GM18868 (cell line): Measurements from ENCODE around the gene FAM217A.
"Not testable (repeated sequence)": the region's sequence is repeated elsewhere in the genome, so short reads cannot be mapped to it uniquely, and the experiment has no call there.

Source experiments
- ATAC-seq: cut with Tn5 transposase; IDR thresholded peaks from one replicate; pipeline ENCODE4 v1.9.1; 2021; ENCODE audit warnings: mild to moderate bottlenecking, moderate library complexity; ENCODE audit not compliant: unreplicated experiment

FAM217A gene

GRCh38 chr6:4078691-4079471 is at the start of gene FAM217A:
Gene FAM217A, minus strand, starts transcription at chr6:4079137. Its CDS starts 1,723 bp downstream, at chr6:4077414.
- ATAC-seq, result no peak

GRCh38 chr6:4128072-4128471 is 49.1 kb upstream of the FAM217A start:
- ATAC-seq, result no peak

GRCh38 chr6:4125933-4126864 is 47.3 kb upstream of the FAM217A start:
- no peak for ATAC-seq

GRCh38 chr6:4125500-4125899 is 46.6 kb upstream of the FAM217A start:
- no peak for ATAC-seq

GRCh38 chr6:4124351-4124750 is 45.4 kb upstream of the FAM217A start:
- ATAC-seq, result no peak

- no peak for ATAC-seq
These were observed 36.8 kb upstream of the FAM217A start for GRCh38 chr6:4115741-4116140.

- no peak for ATAC-seq
These were observed 35.2 kb upstream of the FAM217A start for GRCh38 chr6:4114123-4114522.

- ATAC-seq, result no peak
These were observed 34.7 kb upstream of the FAM217A start for GRCh38 chr6:4113649-4114048.

GRCh38 chr6:4112366-4112765 is 33.4 kb upstream of the FAM217A start:
- ATAC-seq, result no peak

- not testable (repeated sequence) for ATAC-seq
These were observed 30.5 kb upstream of the FAM217A start for GRCh38 chr6:4109363-4109815.

- no peak for ATAC-seq
These were observed 29.7 kb upstream of the FAM217A start for GRCh38 chr6:4108561-4109093.

- no peak for ATAC-seq
These were observed 28.9 kb upstream of the FAM217A start for GRCh38 chr6:4107873-4108272.

GRCh38 chr6:4105980-4106536 is 27.1 kb upstream of the FAM217A start:
- no peak for ATAC-seq

GRCh38 chr6:4103929-4104328 is 25.0 kb upstream of the FAM217A start:
- ATAC-seq, result no peak

GRCh38 chr6:4102687-4103244 is 23.8 kb upstream of the FAM217A start:
- no peak for ATAC-seq

- no peak for ATAC-seq
These were observed 22.4 kb upstream of the FAM217A start for GRCh38 chr6:4101298-4101697.

- ATAC-seq, result no peak
These were observed 21.7 kb upstream of the FAM217A start for GRCh38 chr6:4100655-4101054.

GRCh38 chr6:4093288-4093687 is 14.4 kb upstream of the FAM217A start:
- ATAC-seq, result no peak

- ATAC-seq, result no peak
These were observed 13.0 kb upstream of the FAM217A start for GRCh38 chr6:4091941-4092340.

- ATAC-seq, result not testable (repeated sequence)
These were observed 11.1 kb upstream of the FAM217A start for GRCh38 chr6:4090043-4090442.

- no peak for ATAC-seq
These were observed 9.8 kb upstream of the FAM217A start for GRCh38 chr6:4088704-4089103.
